ENCODE results near the gene BEND5. TPM values are rescaled to one million over a fixed set of nuclear protein-coding genes. Genes with fewer than 3 reads are reported as not detected.

BEND5 gene
- total RNA-seq, 1 donor from 2014 or later = 13.1 TPM

DNA sequence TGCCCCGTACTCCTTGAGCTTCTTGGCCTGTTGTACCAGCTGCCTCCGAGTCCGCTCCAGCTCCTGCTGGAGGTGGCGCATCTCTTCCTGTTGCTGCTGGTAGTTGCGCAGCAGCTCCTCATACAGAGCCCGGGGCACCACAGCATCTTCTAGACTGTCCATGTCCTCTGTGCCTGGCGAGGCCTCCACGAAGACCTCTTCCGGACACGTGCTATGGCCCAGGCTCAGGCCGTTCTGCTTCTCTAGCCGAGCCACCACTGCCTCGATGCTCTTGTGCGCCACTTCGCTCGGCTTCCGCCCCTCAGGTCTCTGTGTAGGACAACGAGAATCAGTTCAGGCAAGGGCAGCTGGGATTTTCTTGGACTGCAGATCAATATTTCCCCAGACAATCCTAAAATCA is 17.7 kb downstream of the BEND5 start:
- Mint-ChIP-seq H3K36me3 (ENCODE audit: low read depth) (peaks cover 32% of the 10 kb centered on the region), H3K27ac (no peak overlapping the region), H3K9me3 (no peaks in the 10 kb centered on the region), H3K4me3 (ENCODE audit: low read depth) (no peak overlapping the region), H3K4me1 (ENCODE audit: low read depth) (peaks cover 25% of the 10 kb centered on the region), H3K27me3 (ENCODE audit: low read depth) (no peaks in the 10 kb centered on the region)
- no peak for DNase-seq (ENCODE audit: low spot score)
- intact Hi-C loops (cut with micrococcal nuclease) = no loop called here

DNA sequence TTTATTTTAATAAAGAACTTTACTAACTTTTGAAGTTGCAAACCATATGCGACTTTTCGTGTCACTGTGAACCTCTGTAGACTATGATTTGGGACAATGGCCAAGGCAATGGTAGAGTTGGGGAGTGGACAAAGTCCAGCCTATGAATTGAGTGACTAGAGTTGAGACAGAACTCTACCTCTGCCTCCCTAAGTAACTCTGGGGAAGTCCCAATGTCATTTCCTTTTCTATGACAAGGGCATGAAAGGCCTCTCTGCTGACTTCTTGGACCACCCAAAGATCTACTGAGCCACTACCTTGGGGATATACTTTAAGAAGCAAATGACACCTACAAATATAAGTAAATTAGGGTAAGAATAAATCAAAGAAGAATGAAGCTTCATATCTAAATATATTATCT is 19.3 kb downstream of the BEND5 start:
- Mint-ChIP-seq H3K4me1 (ENCODE audit: low read depth) (peaks cover 25% of the 10 kb centered on the region), H3K36me3 (ENCODE audit: low read depth) (peaks cover 31% of the 10 kb centered on the region), H3K9me3 (no peaks in the 10 kb centered on the region), H3K4me3 (ENCODE audit: low read depth) (no peak overlapping the region), H3K27me3 (ENCODE audit: low read depth) (no peaks in the 10 kb centered on the region), H3K27ac (no peak overlapping the region)
- no peak for DNase-seq (ENCODE audit: low spot score)
- intact Hi-C loops (cut with micrococcal nuclease) = no loop called here

DNA sequence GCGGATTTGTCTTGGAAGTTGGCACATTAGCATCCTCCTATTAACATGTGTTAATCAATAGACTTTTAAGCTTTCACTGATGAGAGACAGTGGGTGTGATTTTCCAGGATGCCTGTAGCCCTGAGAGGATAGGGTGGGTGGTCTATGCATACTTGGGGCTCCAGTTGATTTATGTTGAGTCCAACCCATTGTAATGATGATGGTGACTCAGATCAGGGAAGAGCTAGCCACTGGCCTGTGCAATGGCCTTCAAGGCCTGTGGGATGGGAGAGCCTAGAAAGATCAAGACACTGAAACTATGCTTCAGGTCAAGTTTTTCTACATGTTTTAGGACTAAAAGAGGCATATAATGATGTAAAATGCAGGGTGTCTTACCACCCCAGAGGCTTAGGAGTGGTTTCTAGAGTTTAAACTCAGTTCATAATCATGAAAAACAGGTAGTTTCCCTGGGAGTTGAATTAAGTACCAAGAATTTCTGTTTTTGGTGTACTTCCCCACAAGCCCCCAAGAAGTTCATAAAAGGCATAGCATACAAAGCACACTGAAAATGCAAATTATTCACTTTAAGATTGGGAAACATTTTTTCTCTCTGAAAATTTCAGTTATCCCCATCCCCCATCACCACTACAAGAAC is 19.9 kb downstream of the BEND5 start:
- intact Hi-C loops (cut with micrococcal nuclease) = no loop called here
- H3K36me3 Mint-ChIP-seq (ENCODE audit: low read depth) = peaks cover 31% of the 10 kb centered on the region

DNA sequence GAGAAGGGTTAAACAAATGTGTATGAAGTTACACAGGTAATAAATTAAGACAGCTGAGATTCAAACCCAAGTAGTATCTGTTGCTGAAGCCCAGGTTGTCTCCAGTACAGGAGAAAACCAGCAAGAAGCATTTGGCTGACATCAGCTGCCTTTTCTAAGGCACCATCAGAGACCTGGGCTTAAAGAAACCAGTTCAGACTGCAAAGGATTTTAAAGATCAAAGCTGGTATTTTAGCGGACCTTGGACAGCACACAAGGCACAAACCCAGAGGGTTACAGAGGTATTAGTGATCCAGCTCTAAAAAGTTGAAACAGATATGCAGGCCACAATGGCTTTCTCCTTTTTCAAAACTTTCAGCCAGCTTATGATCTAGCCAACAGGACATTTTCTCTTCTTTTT is 23.4 kb downstream of the BEND5 start:
- Mint-ChIP-seq H3K27ac (no peak overlapping the region), H3K4me1 (ENCODE audit: low read depth) (peaks cover 8% of the 10 kb centered on the region), H3K4me3 (ENCODE audit: low read depth) (no peak overlapping the region), H3K27me3 (ENCODE audit: low read depth) (no peaks in the 10 kb centered on the region), H3K36me3 (ENCODE audit: low read depth) (peaks cover 22% of the 10 kb centered on the region), H3K9me3 (no peaks in the 10 kb centered on the region)
- DNase-seq (ENCODE audit: low spot score) = no peak
- intact Hi-C loops (cut with micrococcal nuclease) = no loop called here

More for the DNA sequence above, 19.9 kb downstream of the BEND5 start:
- no peak for DNase-seq (ENCODE audit: low spot score)
- H3K9me3 Mint-ChIP-seq = no peaks in the 10 kb centered on the region
- H3K27ac Mint-ChIP-seq = no peak overlapping the region
- H3K4me1 Mint-ChIP-seq (ENCODE audit: low read depth) = peaks cover 25% of the 10 kb centered on the region
- no peaks in the 10 kb centered on the region for H3K27me3 Mint-ChIP-seq (ENCODE audit: low read depth)
- no peak overlapping the region for H3K4me3 Mint-ChIP-seq (ENCODE audit: low read depth)

DNA sequence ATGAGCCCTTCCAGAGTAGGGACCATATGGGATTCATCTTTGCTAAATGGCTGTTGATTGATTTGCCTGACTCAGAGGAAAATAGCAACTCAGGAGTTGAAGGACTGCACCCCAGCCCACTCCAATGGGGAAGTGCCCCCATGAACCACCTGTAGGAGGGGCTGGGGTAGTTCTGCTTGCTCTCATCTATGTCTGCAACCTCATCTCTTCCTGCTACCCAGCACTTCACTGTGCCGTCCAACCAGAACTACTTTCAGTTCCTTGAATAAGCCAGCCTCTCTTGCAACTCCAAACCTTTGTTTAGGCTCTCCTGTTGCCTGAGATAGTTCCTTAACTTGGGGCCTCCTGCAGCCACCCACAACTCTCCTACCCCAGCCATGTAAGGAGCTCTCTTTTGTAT is 26.6 kb downstream of the BEND5 start:
- Mint-ChIP-seq H3K4me3 (ENCODE audit: low read depth) (no peak overlapping the region), H3K36me3 (ENCODE audit: low read depth) (peaks cover 2% of the 10 kb centered on the region), H3K27ac (no peak overlapping the region), H3K9me3 (no peaks in the 10 kb centered on the region), H3K27me3 (ENCODE audit: low read depth) (no peaks in the 10 kb centered on the region), H3K4me1 (ENCODE audit: low read depth) (no peaks in the 10 kb centered on the region)
- intact Hi-C loops (cut with micrococcal nuclease) = no loop called here
- no peak for DNase-seq (ENCODE audit: low spot score)

DNA sequence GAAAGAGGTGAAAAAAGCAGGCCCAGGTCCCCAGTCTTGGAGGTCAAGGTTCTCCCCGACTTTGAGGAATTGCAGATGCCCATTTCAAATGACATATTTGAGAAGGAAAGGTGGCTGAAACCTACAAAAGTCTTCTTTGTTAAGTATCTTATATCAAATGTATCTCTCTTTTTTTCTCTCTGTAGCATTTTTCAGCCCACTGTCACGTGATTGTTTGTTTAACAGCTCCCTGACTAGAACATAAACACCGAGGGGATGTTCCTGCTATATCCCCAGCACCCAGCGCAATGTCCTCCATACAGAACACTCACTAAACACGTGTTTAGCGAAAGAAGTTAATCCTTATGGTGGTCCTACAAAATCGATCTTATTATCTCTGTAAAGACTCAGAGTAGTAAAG is 27.6 kb downstream of the BEND5 start:
- Mint-ChIP-seq H3K4me3 (ENCODE audit: low read depth) (no peak overlapping the region), H3K4me1 (ENCODE audit: low read depth) (no peaks in the 10 kb centered on the region), H3K9me3 (no peaks in the 10 kb centered on the region), H3K27me3 (ENCODE audit: low read depth) (no peaks in the 10 kb centered on the region), H3K36me3 (ENCODE audit: low read depth) (peaks cover 2% of the 10 kb centered on the region), H3K27ac (no peak overlapping the region)
- intact Hi-C loops (cut with micrococcal nuclease) = no loop called here
- no peak for DNase-seq (ENCODE audit: low spot score)

DNA sequence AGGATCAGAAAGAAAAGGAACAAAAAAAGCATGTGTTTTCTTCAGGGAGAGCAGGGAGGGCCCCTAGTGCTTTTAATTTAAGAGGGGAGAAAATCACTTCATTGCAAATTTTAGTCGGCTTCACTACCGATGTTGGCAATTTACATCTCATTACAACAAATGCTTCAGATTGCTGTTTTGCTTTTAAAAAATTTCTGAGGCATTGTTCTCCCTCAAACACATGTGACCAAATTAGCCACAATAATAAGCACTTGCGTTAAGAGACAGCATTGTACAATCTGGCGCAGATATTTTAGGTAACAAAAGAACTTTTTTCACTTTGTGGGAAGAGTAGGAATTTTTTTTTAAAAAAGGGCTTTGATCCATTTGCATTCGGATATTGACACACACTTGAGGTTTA is 29.8 kb downstream of the BEND5 start:
- no peak for DNase-seq (ENCODE audit: low spot score)
- no peak overlapping the region for H3K27ac Mint-ChIP-seq
- H3K4me1 Mint-ChIP-seq (ENCODE audit: low read depth) = no peaks in the 10 kb centered on the region
- peaks cover 6% of the 10 kb centered on the region for H3K36me3 Mint-ChIP-seq (ENCODE audit: low read depth)
- H3K9me3 Mint-ChIP-seq = no peaks in the 10 kb centered on the region
- intact Hi-C loops (cut with micrococcal nuclease) = no loop called here
- no peak overlapping the region for H3K4me3 Mint-ChIP-seq (ENCODE audit: low read depth)
- H3K27me3 Mint-ChIP-seq (ENCODE audit: low read depth) = no peaks in the 10 kb centered on the region

DNA sequence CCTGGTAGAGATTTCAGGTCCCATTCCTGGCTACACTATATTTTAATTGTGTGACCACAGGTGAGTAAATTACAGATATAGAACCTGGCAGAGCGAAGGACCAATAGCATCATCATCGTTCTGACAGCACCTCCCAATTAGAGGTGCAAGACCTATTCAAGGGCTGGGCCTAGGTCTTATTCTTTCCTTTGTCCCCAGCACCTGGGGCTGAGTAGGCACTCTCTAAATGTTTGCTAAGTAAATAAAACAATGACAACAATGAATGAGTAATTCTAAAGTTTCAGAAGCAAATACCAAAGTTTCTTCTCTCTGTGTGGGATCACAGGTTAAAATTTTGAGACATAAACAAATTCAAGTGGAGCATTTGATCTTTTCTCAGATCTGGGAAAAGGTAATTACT is 32.7 kb downstream of the BEND5 start:
- no peaks in the 10 kb centered on the region for H3K4me1 Mint-ChIP-seq (ENCODE audit: low read depth)
- H3K4me3 Mint-ChIP-seq (ENCODE audit: low read depth) = no peak overlapping the region
- no peak overlapping the region for H3K27ac Mint-ChIP-seq
- no peaks in the 10 kb centered on the region for H3K27me3 Mint-ChIP-seq (ENCODE audit: low read depth)
- no peaks in the 10 kb centered on the region for H3K9me3 Mint-ChIP-seq
- intact Hi-C loops (cut with micrococcal nuclease) = no loop called here
- no peak for DNase-seq (ENCODE audit: low spot score)
- H3K36me3 Mint-ChIP-seq (ENCODE audit: low read depth) = peaks cover 18% of the 10 kb centered on the region

DNA sequence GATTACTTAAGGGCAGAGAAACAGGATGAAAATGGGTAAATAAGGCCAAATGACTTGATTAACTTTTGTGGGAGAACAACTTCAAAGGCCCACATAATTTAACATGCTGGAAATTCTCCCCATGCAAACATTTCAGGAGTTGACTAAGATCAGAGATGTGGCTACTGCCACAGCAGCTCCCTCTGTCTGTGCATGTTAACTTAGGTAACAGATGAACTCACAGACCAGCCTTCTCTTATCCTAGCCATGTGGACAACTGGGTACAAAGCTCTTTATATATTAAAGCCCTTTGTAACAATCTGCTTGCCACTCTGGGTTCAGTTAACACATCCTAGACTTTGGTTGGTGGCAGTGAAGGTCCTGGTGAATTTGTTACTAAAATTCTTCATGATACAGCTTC is 33.2 kb downstream of the BEND5 start:
- Mint-ChIP-seq H3K27ac (no peak overlapping the region), H3K27me3 (ENCODE audit: low read depth) (no peaks in the 10 kb centered on the region), H3K4me1 (ENCODE audit: low read depth) (no peaks in the 10 kb centered on the region), H3K36me3 (ENCODE audit: low read depth) (peaks cover 18% of the 10 kb centered on the region), H3K4me3 (ENCODE audit: low read depth) (no peak overlapping the region), H3K9me3 (no peaks in the 10 kb centered on the region)
- no peak for DNase-seq (ENCODE audit: low spot score)
- intact Hi-C loops (cut with micrococcal nuclease) = no loop called here

DNA sequence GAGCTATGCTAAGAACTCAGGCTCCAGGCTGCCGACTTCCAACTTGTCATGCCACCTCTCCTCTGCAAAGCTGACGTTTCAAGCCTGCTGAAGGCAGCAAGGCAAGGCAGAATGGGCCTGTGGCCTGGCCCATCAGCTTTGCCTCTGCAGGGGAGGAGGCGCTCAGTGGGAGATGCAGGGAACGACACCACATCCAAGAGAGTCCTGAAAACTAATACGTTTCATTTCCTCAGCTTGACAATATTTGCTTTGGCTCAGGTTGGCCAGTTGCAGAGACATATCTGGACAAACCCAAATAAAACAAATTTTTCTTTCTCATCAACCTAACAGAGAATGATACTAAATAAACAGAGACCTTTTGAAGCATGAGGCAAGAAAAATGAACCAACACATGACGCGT is 35.3 kb downstream of the BEND5 start:
- H3K27ac Mint-ChIP-seq = no peak overlapping the region
- no peak overlapping the region for H3K4me3 Mint-ChIP-seq (ENCODE audit: low read depth)
- H3K9me3 Mint-ChIP-seq = no peaks in the 10 kb centered on the region
- no peaks in the 10 kb centered on the region for H3K4me1 Mint-ChIP-seq (ENCODE audit: low read depth)
- H3K36me3 Mint-ChIP-seq (ENCODE audit: low read depth) = peaks cover 18% of the 10 kb centered on the region
- DNase-seq (ENCODE audit: low spot score) = no peak
- no peaks in the 10 kb centered on the region for H3K27me3 Mint-ChIP-seq (ENCODE audit: low read depth)
- intact Hi-C loops (cut with micrococcal nuclease) = no loop called here

DNA sequence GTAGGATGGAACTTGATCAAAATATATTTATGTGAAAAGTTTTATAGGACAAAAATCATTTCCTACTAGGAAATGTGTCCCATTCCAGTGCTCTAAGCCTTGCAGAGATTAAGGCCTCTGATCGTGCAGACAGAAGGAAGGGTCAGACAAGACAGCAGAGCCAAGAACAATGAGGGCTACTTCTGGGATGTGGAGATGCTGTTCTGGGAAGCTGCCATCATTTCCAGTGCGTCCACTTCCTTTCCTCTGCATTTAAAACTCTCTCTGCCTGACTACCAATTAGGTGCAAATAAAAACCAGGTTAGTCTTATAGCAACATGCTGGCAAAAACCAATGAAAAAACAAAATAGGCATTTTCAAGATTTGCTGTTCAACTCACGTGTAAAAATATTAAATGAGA is 36.1 kb downstream of the BEND5 start:
- no peak for DNase-seq (ENCODE audit: low spot score)
- no peak overlapping the region for H3K27ac Mint-ChIP-seq
- peaks cover 18% of the 10 kb centered on the region for H3K36me3 Mint-ChIP-seq (ENCODE audit: low read depth)
- no peaks in the 10 kb centered on the region for H3K4me1 Mint-ChIP-seq (ENCODE audit: low read depth)
- H3K9me3 Mint-ChIP-seq = no peaks in the 10 kb centered on the region
- intact Hi-C loops (cut with micrococcal nuclease) = no loop called here
- H3K27me3 Mint-ChIP-seq (ENCODE audit: low read depth) = no peaks in the 10 kb centered on the region
- H3K4me3 Mint-ChIP-seq (ENCODE audit: low read depth) = no peak overlapping the region

DNA sequence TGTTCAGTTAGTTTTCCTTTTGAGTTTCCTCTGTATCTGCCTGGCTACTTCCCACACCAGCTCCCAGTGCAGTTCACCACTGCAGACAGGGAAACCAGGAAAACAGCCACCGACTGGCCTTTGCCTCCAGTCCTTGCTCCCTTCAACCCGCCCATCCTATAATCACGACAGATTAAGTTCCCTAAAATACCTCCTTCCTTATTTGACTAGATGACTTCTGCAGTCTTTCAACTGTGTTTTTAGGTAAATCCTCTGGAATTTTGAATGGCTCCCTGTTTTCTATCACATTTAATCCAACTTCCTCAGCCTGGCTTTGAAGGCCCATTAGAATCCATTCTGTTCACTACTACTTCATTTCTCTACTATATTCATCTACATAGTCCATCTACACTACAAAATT is 37.6 kb downstream of the BEND5 start:
- no peaks in the 10 kb centered on the region for H3K4me1 Mint-ChIP-seq (ENCODE audit: low read depth)
- H3K36me3 Mint-ChIP-seq (ENCODE audit: low read depth) = peaks cover 22% of the 10 kb centered on the region
- H3K27me3 Mint-ChIP-seq (ENCODE audit: low read depth) = no peaks in the 10 kb centered on the region
- no peak overlapping the region for H3K4me3 Mint-ChIP-seq (ENCODE audit: low read depth)
- no peaks in the 10 kb centered on the region for H3K9me3 Mint-ChIP-seq
- no peak overlapping the region for H3K27ac Mint-ChIP-seq
- intact Hi-C loops (cut with micrococcal nuclease) = no loop called here
- DNase-seq (ENCODE audit: low spot score) = no peak

DNA sequence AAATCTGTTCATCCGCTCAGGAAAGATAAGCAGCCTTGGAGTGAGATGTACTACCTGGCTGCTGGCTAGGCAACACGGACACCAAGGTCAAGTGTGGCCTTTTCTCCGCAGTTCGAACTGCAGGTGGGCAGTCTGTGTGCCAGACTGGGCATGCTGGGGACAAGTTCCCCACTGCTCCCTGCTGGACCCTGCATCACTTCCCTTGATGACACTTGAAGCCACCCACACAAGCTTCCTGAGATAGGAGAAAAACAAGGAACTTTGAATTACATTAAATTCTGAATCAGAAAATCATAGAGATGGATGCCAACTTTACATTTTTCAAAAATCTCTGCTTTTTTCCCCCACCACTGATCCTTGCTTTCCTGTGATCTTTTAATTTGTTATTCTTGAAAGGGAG is 38.3 kb downstream of the BEND5 start:
- intact Hi-C loops (cut with micrococcal nuclease) = no loop called here
- Mint-ChIP-seq H3K36me3 (ENCODE audit: low read depth) (peaks cover 22% of the 10 kb centered on the region), H3K27me3 (ENCODE audit: low read depth) (no peaks in the 10 kb centered on the region), H3K27ac (no peak overlapping the region), H3K4me3 (ENCODE audit: low read depth) (no peak overlapping the region), H3K4me1 (ENCODE audit: low read depth) (no peaks in the 10 kb centered on the region), H3K9me3 (no peaks in the 10 kb centered on the region)
- no peak for DNase-seq (ENCODE audit: low spot score)

DNA sequence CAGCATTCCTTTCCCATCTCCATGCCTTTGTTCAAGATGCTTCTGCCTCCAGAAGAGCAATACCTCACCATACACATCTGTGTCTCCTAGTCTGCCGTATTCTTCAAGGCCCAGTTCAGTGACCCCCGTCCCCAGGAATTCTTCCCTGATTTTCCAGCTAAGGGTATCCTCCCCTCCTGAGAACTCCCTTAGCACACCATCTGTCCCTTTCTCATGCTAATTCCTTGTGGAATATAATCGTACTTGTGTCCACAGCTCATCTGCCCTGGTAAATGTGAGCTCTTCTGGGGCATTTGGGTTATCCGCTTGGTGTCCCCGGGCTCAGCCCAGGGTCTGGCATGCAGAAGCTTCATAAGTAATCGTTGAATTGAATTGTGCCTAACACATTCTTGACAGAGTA is 40.9 kb downstream of the BEND5 start:
- intact Hi-C loops (cut with micrococcal nuclease) = no loop called here
- Mint-ChIP-seq H3K27ac (no peak overlapping the region), H3K27me3 (ENCODE audit: low read depth) (no peaks in the 10 kb centered on the region), H3K9me3 (no peaks in the 10 kb centered on the region), H3K36me3 (ENCODE audit: low read depth) (peaks cover 10% of the 10 kb centered on the region), H3K4me3 (ENCODE audit: low read depth) (no peak overlapping the region), H3K4me1 (ENCODE audit: low read depth) (no peaks in the 10 kb centered on the region)
- DNase-seq (ENCODE audit: low spot score) = no peak

Measured in activated T-helper 2 cell treated with anti-CD3 and anti-CD28 coated beads, Interferon-gamma antibody, Interleukin-2, Interleukin-4, amounts not matched to agents 10 μg/mL and 5 μg/mL and 100 μg/mL, durations not matched to agents 14 hours and 24 hours and 36 hours (primary cell).